Stimulated activated CD8-positive, alpha-beta memory T cell treated with anti-CD3 and anti-CD28 coated beads, Interleukin-4, amount 100 ng/mL, for 4 hours (primary cell): ENCODE results near the gene ZNF619.

ENCODE experiments used
- DNase-seq, 2 donors: peaks; one replicate each; pipeline ENCODE4 v3.0.0-alpha.2; 2020; ENCODE audit warnings: low read depth in 2 of 2, low spot score in 1 of 2

ZNF619 gene

DNA sequence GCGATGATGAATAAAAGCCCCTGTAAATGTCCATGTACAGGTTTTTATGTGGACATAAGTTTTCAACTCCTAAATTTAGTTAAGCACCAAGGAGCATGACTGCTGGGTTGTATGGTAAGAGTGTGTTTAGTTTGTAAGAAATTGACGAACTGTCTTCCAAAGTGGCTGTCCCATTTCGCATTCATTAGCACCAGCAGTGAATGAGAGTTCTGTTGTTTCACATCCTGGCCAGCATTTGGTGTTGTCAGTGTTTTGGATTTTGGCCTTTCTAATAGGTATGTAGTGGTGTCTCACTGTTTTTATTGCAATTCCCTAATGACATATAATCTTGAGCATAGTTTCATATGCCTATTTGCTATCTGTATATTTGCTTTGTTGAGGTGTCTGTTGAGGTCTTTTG is 51.5 kb downstream of the ZNF619 start:
- DNase-seq, result no peak

DNA sequence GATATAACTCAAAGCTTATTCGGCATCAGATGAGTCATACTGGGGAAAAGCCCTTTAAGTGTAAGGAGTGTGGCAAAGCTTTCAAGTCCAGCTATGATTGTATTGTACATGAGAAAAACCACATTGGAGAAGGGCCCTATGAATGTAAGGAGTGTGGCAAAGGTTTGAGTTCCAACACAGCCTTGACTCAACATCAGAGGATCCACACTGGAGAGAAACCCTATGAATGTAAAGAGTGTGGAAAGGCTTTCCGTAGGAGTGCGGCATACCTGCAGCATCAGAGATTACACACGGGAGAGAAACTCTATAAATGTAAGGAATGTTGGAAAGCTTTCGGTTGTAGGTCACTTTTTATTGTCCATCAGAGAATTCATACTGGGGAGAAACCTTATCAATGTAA is 55.3 kb downstream of the ZNF619 start:
- DNase-seq, result no peak

DNA sequence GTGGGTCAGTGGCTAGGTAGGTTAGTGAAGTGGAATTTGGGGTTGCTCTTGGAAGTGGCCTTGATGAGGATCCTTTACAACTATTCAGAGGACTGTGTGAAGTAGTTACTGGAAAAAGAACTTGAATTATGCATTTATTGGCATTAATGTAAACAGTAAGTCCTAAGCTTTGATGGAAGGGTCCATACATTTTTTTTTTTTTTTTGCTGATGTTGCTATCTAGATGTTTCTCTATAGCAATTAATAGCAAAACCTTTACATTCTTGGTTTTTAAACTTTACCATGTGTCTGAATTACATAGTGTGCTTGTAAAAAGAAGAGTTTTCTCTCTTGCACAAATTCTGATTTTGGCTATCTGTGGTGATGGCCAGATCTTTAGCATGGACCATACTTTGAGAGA is 57.4 kb downstream of the ZNF619 start:
- DNase-seq, result no peak
